GM23338 (cell line): ENCODE results near the gene KCNMA1. TPM values are rescaled to one million over a fixed set of nuclear protein-coding genes. Genes with fewer than 3 reads are reported as not detected.

Experiments
- ATAC-seq: fragments of 200-7000 bp; cut with Tn5 transposase; 3 replicates; pipeline ENCODE4 v1.9.1; 2020
- DNase-seq: peaks from one replicate; pipeline ENCODE4 v3.0.0-alpha.2; 2015; ENCODE audit warnings: low spot score
- H2AFZ ChIP-seq: fragments of 200-600 bp; sonication (generic); 2 replicates; pipeline ENCODE4 v1.8.0; 2016; ENCODE audit warnings: antibody characterized with exemption, mild to moderate bottlenecking, moderate library complexity
- H3F3A ChIP-seq: fragments of 200-600 bp; sonication (generic); replicated peaks from 2 replicates; pipeline ENCODE4 v1.8.0; 2017; ENCODE audit warnings: antibody characterized with exemption, mixed run types, low read depth
- H3K27ac ChIP-seq: fragments of 200-600 bp; sonication (generic); 2 replicates; pipeline ENCODE4 v1.6.1; 2016; ENCODE audit warnings: low read depth
- H3K27me3 ChIP-seq: fragments of 200-600 bp; sonication (generic); 2 replicates; pipeline ENCODE4 v1.8.0; 2016; ENCODE audit warnings: mild to moderate bottlenecking, mixed run types, moderate library complexity; ENCODE audit not compliant: insufficient read depth
- H3K36me3 ChIP-seq: fragments of 200-600 bp; sonication (generic); 2 replicates; pipeline ENCODE4 v1.8.0; 2016; ENCODE audit warnings: mild to moderate bottlenecking; ENCODE audit not compliant: insufficient read depth
- H3K4me1 ChIP-seq: fragments of 200-600 bp; sonication (generic); 2 replicates; pipeline ENCODE4 v1.8.0; 2016; ENCODE audit warnings: mild to moderate bottlenecking, moderate library complexity; ENCODE audit not compliant: insufficient read depth
- H3K4me2 ChIP-seq: fragments of 200-600 bp; sonication (generic); 2 replicates; pipeline ENCODE4 v1.7.1; 2017; ENCODE audit warnings: mixed run types
- H3K4me3 ChIP-seq: fragments of 200-600 bp; sonication (generic); 2 replicates; pipeline ENCODE4 v1.6.1; 2016; ENCODE audit warnings: mixed run types
- H3K79me2 ChIP-seq: fragments of 200-600 bp; sonication (generic); replicated peaks from 2 replicates; pipeline ENCODE4 v1.8.0; 2017; ENCODE audit warnings: mild to moderate bottlenecking; ENCODE audit not compliant: insufficient read depth
- H3K9me2 ChIP-seq: fragments of 200-600 bp; sonication (generic); 2 replicates; pipeline ENCODE4 v1.8.0; 2017; ENCODE audit not compliant: insufficient read depth
- H4K20me1 ChIP-seq: fragments of 200-600 bp; sonication (generic); replicated peaks from 2 replicates; pipeline ENCODE4 v1.8.0; 2017; ENCODE audit warnings: mild to moderate bottlenecking; ENCODE audit not compliant: insufficient read depth
- H3K27ac Mint-ChIP-seq: 2 replicates; pipeline ENCODE4 v1.8.0; 2020; ENCODE audit warnings: inconsistent platforms, mild to moderate bottlenecking, moderate library complexity, mixed read lengths
- H3K27me3 Mint-ChIP-seq: 3 replicates; pipeline ENCODE4 v1.8.0; 2022; ENCODE audit warnings: low read depth, mild to moderate bottlenecking, moderate library complexity, mixed read lengths, inconsistent platforms; ENCODE audit not compliant: insufficient read depth, poor library complexity
- H3K36me3 Mint-ChIP-seq: 3 replicates; pipeline ENCODE4 v1.8.0; 2021; ENCODE audit warnings: low read depth, mild to moderate bottlenecking, inconsistent platforms, moderate library complexity, mixed read lengths
- H3K4me1 Mint-ChIP-seq: 3 replicates; pipeline ENCODE4 v1.8.0; 2020; ENCODE audit warnings: mild to moderate bottlenecking, inconsistent platforms, mixed read lengths
- H3K4me3 Mint-ChIP-seq: 3 replicates; pipeline ENCODE4 v1.8.0; 2021; ENCODE audit warnings: moderate library complexity, mild to moderate bottlenecking, inconsistent platforms, mixed read lengths
- H3K9me3 Mint-ChIP-seq: 3 replicates; pipeline ENCODE4 v1.8.0; 2020; ENCODE audit warnings: moderate library complexity, mild to moderate bottlenecking, inconsistent platforms, mixed read lengths
- CREB1 ChIP-seq: fragments of 250-450 bp; sonication (Bioruptor Pico); IDR thresholded peaks from 2 replicates; pipeline ENCODE4 v1.5.0; 2020; ENCODE audit warnings: low read depth, mild to moderate bottlenecking, moderate library complexity
- EZH2phosphoT487 ChIP-seq: fragments of 200-600 bp; sonication (generic); IDR thresholded peaks from one replicate; pipeline ENCODE4 v1.8.1; 2018; ENCODE audit warnings: antibody characterized with exemption; ENCODE audit not compliant: unreplicated experiment
- JUNB ChIP-seq: IDR thresholded peaks from one replicate; pipeline ENCODE4 v1.6.1; 2016; ENCODE audit warnings: antibody characterized with exemption; ENCODE audit not compliant: unreplicated experiment
- NANOG ChIP-seq: IDR thresholded peaks from 2 replicates; pipeline ENCODE4 v1.6.1; 2016; ENCODE audit warnings: antibody characterized with exemption, borderline replicate concordance
- POLR2AphosphoS5 ChIP-seq: IDR thresholded peaks from 2 replicates; pipeline ENCODE4 v1.6.1; 2016; ENCODE audit warnings: antibody characterized with exemption, low read depth
- STAT1 ChIP-seq: IDR thresholded peaks from one replicate; pipeline ENCODE4 v1.6.1; 2016; ENCODE audit warnings: antibody characterized with exemption; ENCODE audit not compliant: unreplicated experiment
- ZNF114 ChIP-seq: fragments of 250-450 bp; sonication (Bioruptor Pico); IDR thresholded peaks from 2 replicates; pipeline ENCODE4 v1.5.0; 2020; ENCODE audit warnings: mild to moderate bottlenecking, moderate library complexity
- ZNF331 ChIP-seq: fragments of 250-450 bp; sonication (Bioruptor Pico); IDR thresholded peaks from 2 replicates; pipeline ENCODE4 v1.5.0; 2020; ENCODE audit warnings: low read depth, mild to moderate bottlenecking, moderate library complexity
- polyA plus RNA-seq: library from polyadenylated mRNA; unstranded; fragments of >200 nt; fragmentation: Nextera tagmentation; extraction: Ambion mirVana; gene quantifications from 2 replicates; pipeline ENCODE4 v1.2.1, GENCODE V29; 2016
- total RNA-seq: library from RNA; depleted of rRNA; stranded (reverse); fragments of >200 nt; shearing (Covaris generic); gene quantifications from 2 replicates; pipeline ENCODE4 v1.2.3, GENCODE V29; 2014
- TF ChIP-seq, protein P1 (sequence below): IDR thresholded peaks from 2 replicates; pipeline ENCODE4 v1.6.1; 2016; ENCODE audit warnings: antibody characterized with exemption
- TF ChIP-seq, protein P2 (sequence below), 2 experiments: fragments of 200-600 bp in 1 of 2; sonication (generic) in 1 of 2; conservative IDR thresholded peaks; 2 replicates each; pipeline versions ENCODE4 v1.5.1 to v1.6.1; 2016 to 2017; ENCODE audit warnings: antibody characterized with exemption in 2 of 2, low read depth in 2 of 2, mild to moderate bottlenecking in 2 of 2, moderate library complexity in 1 of 2
- TF ChIP-seq, protein P3 (sequence below): IDR thresholded peaks from one replicate; pipeline ENCODE4 v1.6.1; 2018; ENCODE audit warnings: antibody characterized with exemption; ENCODE audit not compliant: unreplicated experiment

KCNMA1 gene
- total and polyA plus RNA-seq, 2 experiments from 2014 or later: 8.2 to 9.0 TPM

DNA sequence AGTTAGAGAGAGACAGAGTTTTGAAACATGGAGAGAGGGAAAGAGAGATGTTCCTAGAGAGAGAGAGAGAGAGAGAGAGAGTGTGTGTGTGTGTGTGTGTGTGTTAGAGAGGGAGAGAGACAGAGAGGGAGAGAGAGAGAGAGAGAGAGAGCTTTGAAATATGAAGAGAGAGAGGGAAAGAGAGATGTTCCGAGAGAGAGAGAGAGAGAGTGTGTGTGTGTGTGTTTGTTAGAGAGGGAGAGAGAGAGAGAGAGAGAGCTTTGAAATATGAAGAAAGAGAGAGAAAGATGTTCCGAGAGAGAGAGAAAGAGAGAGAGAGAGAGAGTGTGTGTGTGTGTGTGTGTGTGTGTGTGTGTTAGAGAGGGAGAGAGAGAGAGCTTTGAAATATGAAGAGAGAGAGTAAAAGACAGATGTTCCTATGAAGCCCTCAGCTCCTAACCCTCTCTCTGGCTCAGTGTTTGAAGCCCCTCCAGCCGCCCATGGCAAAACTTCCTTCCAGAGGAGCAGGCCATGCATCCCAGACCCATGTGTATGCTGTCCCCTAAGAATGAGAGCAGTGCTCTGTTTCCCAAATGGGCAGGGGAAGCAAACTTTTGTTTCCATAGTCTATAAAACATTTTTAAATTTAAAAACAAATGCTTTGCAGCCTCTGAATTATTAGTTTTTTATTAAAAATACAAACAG is 130.9 kb downstream of the KCNMA1 start (continued):
- TF ChIP-seq, protein P1, sequence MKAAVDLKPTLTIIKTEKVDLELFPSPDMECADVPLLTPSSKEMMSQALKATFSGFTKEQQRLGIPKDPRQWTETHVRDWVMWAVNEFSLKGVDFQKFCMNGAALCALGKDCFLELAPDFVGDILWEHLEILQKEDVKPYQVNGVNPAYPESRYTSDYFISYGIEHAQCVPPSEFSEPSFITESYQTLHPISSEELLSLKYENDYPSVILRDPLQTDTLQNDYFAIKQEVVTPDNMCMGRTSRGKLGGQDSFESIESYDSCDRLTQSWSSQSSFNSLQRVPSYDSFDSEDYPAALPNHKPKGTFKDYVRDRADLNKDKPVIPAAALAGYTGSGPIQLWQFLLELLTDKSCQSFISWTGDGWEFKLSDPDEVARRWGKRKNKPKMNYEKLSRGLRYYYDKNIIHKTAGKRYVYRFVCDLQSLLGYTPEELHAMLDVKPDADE: no peak
- no peak for TF ChIP-seq JUNB
- no peak for TF ChIP-seq ZNF114 (CRISPR knock-in tag)
- TF ChIP-seq EZH2phosphoT487: no peak
- TF ChIP-seq, protein P2, sequence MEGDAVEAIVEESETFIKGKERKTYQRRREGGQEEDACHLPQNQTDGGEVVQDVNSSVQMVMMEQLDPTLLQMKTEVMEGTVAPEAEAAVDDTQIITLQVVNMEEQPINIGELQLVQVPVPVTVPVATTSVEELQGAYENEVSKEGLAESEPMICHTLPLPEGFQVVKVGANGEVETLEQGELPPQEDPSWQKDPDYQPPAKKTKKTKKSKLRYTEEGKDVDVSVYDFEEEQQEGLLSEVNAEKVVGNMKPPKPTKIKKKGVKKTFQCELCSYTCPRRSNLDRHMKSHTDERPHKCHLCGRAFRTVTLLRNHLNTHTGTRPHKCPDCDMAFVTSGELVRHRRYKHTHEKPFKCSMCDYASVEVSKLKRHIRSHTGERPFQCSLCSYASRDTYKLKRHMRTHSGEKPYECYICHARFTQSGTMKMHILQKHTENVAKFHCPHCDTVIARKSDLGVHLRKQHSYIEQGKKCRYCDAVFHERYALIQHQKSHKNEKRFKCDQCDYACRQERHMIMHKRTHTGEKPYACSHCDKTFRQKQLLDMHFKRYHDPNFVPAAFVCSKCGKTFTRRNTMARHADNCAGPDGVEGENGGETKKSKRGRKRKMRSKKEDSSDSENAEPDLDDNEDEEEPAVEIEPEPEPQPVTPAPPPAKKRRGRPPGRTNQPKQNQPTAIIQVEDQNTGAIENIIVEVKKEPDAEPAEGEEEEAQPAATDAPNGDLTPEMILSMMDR (conservative IDR thresholded peaks at IDR 0.05; ENCODE audit: low read depth in 2 of 2): no peak

DNA sequence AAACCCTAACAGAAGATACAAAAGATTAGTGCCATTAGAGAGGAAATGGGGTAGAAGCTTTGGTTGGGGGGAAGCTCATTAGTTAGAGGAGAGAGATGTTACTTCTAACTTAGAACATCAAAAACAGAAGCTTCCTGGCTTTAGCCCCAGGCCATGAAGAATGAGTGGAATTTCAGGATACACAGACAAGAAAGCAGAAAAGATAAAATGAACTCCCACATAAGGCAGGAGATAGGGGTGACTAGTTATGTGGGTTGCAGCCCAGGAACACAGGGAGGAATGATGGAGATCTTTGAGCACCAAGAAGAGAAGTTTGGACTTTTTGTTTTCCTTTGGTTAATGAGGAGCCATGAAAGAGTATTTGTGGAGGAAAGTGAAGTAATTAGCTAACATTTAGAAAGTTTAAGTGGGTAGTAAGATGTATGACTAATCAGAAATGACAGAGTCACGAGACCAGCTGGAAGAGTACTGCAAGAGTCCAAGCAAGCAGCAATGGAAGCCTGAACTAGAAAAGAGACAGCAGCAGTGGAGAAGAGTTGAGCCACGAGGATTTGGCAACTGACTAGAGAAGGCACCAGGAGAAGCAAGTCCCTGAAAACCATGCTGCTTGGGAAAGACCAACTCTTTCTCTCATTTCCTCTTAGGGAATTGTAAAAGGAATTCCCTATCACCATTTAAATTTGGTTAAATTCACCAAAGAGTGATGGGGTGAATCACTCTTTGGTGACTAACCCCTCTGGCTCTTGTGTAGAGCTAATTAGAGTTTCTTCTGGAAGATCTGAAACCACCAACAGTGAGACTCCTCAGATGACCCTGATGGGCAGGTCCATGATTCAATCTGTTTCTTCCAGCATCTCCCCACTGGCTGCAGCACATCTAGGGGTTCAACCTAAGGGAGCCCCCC is 131.9 kb downstream of the KCNMA1 start:
- Histone ChIP-seq H3K27me3 (no peaks in the 10 kb centered on the region), H3K4me2 (no peak overlapping the region), H3K4me1 (no peaks in the 10 kb centered on the region; the same call in 1 of the 2 replicates), H4K20me1 (no peaks in the 10 kb centered on the region), H2AFZ (no peak overlapping the region), H3F3A (no peaks in the 10 kb centered on the region), H3K79me2 (no peaks in the 10 kb centered on the region), H3K9me2 (0 out of 2 replicates have a peak, but pooled peaks cover 2% of the 10 kb centered on the region), H3K36me3 (no peaks in the 10 kb centered on the region), H3K27ac (no peak overlapping the region), H3K4me3 (no peak overlapping the region)
- Mint-ChIP-seq H3K9me3 (no peaks in the 10 kb centered on the region), H3K36me3 (no peaks in the 10 kb centered on the region), H3K27ac (no peak overlapping the region), H3K27me3 (peaks cover 4% of the 10 kb centered on the region), H3K4me3 (no peak overlapping the region), H3K4me1 (peaks cover 7% of the 10 kb centered on the region)
- ATAC-seq (no peak), DNase-seq (no peak)
- TF ChIP-seq CREB1 (CRISPR knock-in tag): no peak
- no peak for TF ChIP-seq ZNF114 (CRISPR knock-in tag)
- TF ChIP-seq POLR2AphosphoS5: no peak
- TF ChIP-seq, protein P2 (conservative IDR thresholded peaks at IDR 0.05; ENCODE audit: low read depth in 2 of 2): no peak
- TF ChIP-seq STAT1: no peak
- TF ChIP-seq NANOG: no peak
- TF ChIP-seq, protein P3, sequence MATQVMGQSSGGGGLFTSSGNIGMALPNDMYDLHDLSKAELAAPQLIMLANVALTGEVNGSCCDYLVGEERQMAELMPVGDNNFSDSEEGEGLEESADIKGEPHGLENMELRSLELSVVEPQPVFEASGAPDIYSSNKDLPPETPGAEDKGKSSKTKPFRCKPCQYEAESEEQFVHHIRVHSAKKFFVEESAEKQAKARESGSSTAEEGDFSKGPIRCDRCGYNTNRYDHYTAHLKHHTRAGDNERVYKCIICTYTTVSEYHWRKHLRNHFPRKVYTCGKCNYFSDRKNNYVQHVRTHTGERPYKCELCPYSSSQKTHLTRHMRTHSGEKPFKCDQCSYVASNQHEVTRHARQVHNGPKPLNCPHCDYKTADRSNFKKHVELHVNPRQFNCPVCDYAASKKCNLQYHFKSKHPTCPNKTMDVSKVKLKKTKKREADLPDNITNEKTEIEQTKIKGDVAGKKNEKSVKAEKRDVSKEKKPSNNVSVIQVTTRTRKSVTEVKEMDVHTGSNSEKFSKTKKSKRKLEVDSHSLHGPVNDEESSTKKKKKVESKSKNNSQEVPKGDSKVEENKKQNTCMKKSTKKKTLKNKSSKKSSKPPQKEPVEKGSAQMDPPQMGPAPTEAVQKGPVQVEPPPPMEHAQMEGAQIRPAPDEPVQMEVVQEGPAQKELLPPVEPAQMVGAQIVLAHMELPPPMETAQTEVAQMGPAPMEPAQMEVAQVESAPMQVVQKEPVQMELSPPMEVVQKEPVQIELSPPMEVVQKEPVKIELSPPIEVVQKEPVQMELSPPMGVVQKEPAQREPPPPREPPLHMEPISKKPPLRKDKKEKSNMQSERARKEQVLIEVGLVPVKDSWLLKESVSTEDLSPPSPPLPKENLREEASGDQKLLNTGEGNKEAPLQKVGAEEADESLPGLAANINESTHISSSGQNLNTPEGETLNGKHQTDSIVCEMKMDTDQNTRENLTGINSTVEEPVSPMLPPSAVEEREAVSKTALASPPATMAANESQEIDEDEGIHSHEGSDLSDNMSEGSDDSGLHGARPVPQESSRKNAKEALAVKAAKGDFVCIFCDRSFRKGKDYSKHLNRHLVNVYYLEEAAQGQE: no peak
- TF ChIP-seq, protein P1: no peak
- no peak for TF ChIP-seq ZNF331 (CRISPR knock-in tag)
